ENCODE measurements around the gene TBC1D8. TPM values are rescaled to one million over a fixed set of nuclear protein-coding genes. Genes with fewer than 3 reads are reported as not detected.

The TBC1D8 gene
- total RNA-seq, 1 donor from 2014 or later = 47.8 TPM

- no peak for DNase-seq
- no peak for ATAC-seq
- intact Hi-C loops (cut with micrococcal nuclease) = no loop called here
Observed at GRCh38 chr2:101116348-101116747, 34.8 kb downstream of the TBC1D8 start.

DNA sequence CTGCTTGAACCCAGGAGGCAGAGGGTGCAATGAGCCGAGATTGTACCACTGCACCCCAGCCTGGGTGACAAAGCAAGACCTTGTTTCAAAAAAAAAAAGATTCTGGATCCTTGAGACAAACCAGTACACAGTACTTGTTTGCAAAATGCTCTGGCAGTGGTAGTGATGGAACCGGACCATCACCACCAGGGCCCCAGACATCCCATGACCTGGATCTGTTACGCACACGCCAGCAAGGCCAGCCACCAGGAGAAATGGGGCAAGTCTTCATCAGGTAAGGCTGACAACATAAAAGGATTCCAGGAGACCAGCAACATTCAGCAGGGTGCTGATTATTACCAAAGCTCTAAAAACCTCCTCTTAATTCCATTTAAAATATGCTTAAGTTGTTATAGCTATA is 35.5 kb downstream of the TBC1D8 start:
- intact Hi-C loops (cut with micrococcal nuclease) = no loop called here
- ATAC-seq (no peak), DNase-seq (no peak)

GRCh38 chr2:101114815-101115214 is 36.4 kb downstream of the TBC1D8 start:
- intact Hi-C loops (cut with micrococcal nuclease) = no loop called here
- DNase-seq = no peak
- no peak for ATAC-seq

DNA sequence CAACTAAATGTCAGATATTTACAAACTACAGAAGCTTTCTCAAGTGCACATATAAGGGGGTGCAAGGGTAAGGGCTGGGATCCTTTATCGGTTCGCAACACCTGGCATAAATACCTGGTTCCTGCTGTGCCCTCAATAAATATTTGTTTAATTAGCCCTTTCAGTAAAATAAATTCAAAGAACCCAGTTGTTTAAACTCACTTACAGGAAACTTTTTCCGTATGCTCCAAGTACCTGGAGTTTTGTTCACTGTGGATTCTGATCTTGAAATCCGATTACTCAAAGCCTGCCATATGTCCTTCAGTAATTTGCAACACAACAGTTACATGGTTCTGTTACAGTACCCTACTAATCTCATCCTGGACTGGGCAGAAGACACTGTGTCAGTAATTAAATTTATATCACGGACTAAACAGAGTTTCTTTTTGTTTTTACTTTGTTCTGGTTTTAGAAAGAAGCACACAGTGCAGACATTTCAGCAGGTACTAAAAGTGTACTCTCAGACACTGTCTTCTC is 36.9 kb downstream of the TBC1D8 start:
- ATAC-seq = no peak
- DNase-seq = no peak
- intact Hi-C loops (cut with micrococcal nuclease) = no loop called here

- DNase-seq = no peak
- ATAC-seq = no peak
- intact Hi-C loops (cut with micrococcal nuclease) = no loop called here
Observed at GRCh38 chr2:101113441-101114267, 37.5 kb downstream of the TBC1D8 start.

DNA sequence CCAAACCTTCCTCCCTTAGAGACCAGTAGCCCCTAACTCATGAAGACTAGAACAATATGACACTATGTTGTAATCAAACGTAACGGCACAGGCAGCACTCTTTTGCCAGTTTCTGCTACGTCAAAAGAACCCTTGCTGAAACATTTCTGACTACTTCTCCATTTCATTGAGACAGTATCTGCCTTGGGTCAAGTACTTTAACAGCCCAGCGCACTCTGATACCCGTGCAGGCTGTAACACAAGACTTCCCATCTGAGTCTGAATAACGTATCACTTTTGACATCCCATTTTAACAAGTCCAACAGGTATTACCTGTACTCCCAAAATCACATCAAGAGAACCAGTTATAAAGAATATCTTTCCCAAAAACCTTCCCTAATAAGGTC is 38.4 kb downstream of the TBC1D8 start:
- DNase-seq (no peak), ATAC-seq (no peak)
- intact Hi-C loops (cut with micrococcal nuclease) = no loop called here

DNA sequence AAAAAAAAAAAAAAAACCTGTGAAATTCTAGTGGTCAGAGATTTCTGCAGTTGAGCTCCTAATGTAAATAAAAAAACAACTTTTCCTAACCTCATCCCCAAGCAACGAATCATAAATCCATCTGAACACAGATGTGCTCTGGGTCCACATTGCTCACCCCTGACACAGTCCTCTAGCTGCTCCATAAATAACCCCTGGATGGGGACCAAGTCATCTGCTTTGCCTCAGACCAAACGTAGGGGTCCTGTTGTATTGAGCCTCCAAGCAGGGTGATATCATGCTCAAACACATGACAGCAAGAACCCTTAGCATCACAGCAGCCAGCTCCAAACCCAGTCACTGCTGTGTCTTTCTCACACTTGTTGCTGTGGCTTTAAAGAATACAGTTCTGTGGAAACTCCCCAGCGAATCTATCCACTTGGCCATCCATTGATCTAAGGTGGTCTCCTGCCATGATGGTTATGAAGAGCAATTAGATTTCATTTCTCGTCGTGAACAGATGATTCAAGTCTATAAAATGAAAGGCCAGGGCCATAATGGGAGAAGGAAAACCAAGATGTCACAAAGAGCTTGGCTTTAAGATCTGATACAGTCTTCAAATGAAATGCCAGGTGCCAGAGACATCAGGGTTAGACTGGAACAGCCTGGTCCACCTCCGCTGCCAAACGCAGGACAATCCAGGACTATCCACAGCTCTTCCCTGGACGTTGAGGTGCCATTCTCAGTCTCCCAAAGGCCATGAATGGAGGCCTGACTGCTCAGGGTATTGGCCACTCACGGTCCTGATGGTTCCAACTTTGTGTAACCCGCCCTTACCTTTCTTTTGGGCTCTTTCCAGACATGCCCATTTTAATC is 39.0 kb downstream of the TBC1D8 start:
- intact Hi-C loops (cut with micrococcal nuclease) = no loop called here
- peak; percentile 82 for ATAC-seq
- DNase-seq = no peak

- intact Hi-C loops (cut with micrococcal nuclease) = no loop called here
- ATAC-seq (peak; percentile 4), DNase-seq (no peak)
Observed at GRCh38 chr2:101111262-101111838, 39.8 kb downstream of the TBC1D8 start.

GRCh38 chr2:101109451-101110118 is 41.6 kb downstream of the TBC1D8 start:
- ATAC-seq (peak; percentile 62), DNase-seq (peak; percentile 56)
- intact Hi-C loops (cut with micrococcal nuclease) = no loop called here

DNA sequence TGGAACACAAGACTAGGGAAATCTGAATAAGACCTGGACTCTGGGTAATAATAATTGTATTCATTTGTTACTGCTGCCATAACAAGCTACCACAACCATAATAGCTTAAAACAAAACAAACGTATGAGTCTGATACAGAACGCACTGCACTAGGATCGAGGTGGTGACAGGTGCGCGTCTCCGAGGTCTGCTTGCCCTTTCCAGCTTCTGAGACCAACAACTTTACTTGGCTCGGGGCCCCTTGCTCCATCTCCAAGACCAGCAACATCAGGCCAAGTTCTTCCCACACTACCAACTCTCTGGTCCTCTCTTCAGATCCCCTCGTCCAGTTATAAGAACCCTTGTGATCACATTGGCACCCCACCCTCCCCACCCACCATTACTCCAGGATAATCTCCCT is 42.8 kb downstream of the TBC1D8 start:
- intact Hi-C loops (cut with micrococcal nuclease) = no loop called here
- DNase-seq = peak; percentile 57
- peak; percentile 13 for ATAC-seq

GRCh38 chr2:101107241-101107640 is 43.9 kb downstream of the TBC1D8 start:
- intact Hi-C loops (cut with micrococcal nuclease) = no loop called here
- ATAC-seq (no peak), DNase-seq (no peak)

- ATAC-seq = peak; percentile 46
- intact Hi-C loops (cut with micrococcal nuclease) = no loop called here
- DNase-seq = no peak
Observed at GRCh38 chr2:101106453-101107181, 44.6 kb downstream of the TBC1D8 start.

DNA sequence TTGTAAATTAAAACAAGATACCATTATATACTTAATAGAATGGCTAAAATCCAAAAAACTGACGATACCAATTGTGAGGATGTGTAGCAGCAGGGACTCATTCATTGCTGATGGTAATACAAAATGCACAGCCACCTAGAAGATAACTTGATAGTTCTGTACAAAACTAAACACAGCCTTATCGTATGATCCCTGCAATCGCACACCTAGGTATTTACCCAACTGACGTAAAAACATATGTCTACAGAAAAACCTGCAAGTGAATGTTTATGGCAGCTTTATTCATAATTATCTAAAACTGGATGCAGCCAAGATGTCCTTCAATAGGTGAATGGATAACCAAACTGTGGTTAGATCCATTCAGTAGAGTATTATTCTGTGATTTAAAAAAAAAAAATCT is 45.5 kb downstream of the TBC1D8 start:
- no peak for DNase-seq
- intact Hi-C loops (cut with micrococcal nuclease) = no loop called here
- no peak for ATAC-seq

DNA sequence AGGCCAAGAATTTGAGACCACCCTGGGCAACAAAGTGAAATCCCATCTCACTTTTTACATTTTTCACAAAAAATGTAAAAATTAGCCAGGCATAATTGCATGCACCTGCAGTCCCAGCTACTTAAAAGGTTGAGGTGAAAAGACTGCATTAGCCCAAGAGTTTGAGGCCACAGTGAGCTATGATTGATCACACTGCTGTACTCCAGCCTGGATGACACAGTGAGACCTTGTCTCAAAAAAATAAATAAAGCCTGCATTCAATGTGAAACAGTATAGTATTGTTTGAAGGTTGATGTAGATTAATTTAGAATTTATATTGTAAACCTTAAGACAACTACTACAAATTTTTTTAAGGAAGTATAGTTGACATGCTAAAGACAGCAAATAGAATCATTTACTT is 53.5 kb downstream of the TBC1D8 start:
- DNase-seq = no peak
- intact Hi-C loops (cut with micrococcal nuclease) = no loop called here
- no peak for ATAC-seq

DNA sequence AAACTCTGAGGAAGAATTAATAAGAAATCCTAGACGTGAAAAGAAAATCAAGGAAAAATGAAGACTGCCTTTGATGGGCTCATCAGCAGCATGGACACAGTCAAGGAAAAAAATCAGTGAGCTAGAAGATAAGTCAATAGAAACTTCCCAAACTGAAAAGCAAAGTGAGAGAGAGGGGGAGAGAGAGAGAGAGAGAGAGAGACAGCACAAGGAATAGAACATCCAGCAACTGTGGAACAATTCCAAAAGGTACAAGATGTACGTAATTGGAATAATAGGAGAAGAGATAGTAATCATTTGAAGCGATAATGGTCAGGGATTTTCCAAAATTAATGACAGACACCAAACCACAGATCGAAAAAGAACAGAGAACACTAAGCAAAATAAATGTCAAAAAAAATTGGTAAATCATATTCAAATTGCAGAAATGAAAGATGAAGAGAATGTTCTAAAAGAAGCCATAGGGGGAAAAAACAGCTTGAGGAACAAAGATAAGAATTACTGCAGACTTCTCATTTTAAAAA is 54.5 kb downstream of the TBC1D8 start:
- intact Hi-C loops (cut with micrococcal nuclease) = no loop called here
- ATAC-seq (no peak), DNase-seq (no peak)

DNA sequence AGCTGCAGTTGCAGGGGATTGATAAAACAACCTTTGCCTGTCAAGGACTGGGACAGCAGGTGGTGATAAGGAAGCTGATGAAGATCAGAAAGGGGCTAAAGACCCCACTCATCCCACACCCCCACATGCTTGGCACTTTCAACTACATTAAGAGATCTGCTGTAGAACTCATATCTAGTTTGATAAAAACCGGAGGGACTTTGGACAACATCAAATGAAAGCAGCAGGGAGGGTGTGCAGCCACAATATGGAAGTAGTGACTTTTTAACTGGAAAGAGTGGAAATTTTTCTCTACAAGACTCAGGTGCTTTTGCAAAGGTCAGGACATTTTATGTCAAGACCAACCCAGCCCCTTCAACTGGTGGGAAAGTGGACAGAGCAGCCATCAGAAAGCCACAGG is 56.8 kb downstream of the TBC1D8 start:
- DNase-seq (no peak), ATAC-seq (no peak)
- intact Hi-C loops (cut with micrococcal nuclease) = no loop called here

- ATAC-seq = no peak
- DNase-seq = no peak
- intact Hi-C loops (cut with micrococcal nuclease) = no loop called here
Observed at GRCh38 chr2:101089942-101090799, 61.0 kb downstream of the TBC1D8 start.

DNA sequence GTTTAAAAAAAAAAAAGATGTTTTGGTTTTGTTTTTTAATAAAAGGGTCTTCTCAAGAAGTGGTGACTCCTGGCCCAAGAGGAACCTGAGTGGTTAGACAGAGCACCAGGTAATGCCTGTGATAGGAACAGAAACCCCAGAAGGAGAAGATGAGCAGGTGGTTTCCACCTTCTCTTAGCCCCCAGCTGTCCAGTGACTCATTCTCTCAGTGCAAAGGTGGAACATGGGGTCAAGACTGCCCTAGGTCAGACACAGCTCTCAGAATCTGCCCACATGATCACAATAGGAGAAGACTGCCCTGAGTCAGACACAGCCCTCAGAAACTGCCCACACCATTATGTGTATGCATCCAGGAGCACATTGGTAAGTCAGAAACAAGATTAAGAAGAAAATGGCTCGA is 61.8 kb downstream of the TBC1D8 start:
- no peak for ATAC-seq
- intact Hi-C loops (cut with micrococcal nuclease) = no loop called here
- no peak for DNase-seq
